ENCODE results near the gene SNX33. TPM values are rescaled to one million over a fixed set of nuclear protein-coding genes. Genes with fewer than 3 reads are reported as not detected.
"Not testable (repeated sequence)": the region's sequence is repeated elsewhere in the genome, so short reads cannot be mapped to it uniquely, and the experiment has no call there.

SNX33 gene
- total RNA-seq, 2 experiments from 2014 or later, result 0.60 to 0.79 TPM

- DNase-seq, result no peak
- Mint-ChIP-seq H3K27me3 (no peaks in the 10 kb centered on the region), H3K36me3 (ENCODE audit: low read depth) (no peaks in the 10 kb centered on the region), H3K4me1 (no peaks in the 10 kb centered on the region), H3K4me3 (no peak overlapping the region), H3K9me3 (no peaks in the 10 kb centered on the region), H3K27ac (no peak overlapping the region)
- ChIA-PET CTCF (interaction anchor here (1.1 to 1.3 kb wide), 2 partner anchors 7 to 32 kb away, joined by 3 read pairs; no protein-coding TSS in a partner anchor), POLR2A (no interaction called here)
Measured at GRCh38 chr15:75673426-75674235, 25.9 kb downstream of the SNX33 start.

- Mint-ChIP-seq H3K27me3 (no peaks in the 10 kb centered on the region), H3K4me3 (no peak overlapping the region), H3K9me3 (no peaks in the 10 kb centered on the region), H3K36me3 (ENCODE audit: low read depth) (no peaks in the 10 kb centered on the region), H3K4me1 (no peaks in the 10 kb centered on the region), H3K27ac (no peak overlapping the region)
- POLR2A ChIA-PET, result no interaction called here
- DNase-seq, result no peak
- CTCF ChIA-PET, result interaction anchor here (0.8 kb wide), 1 partner anchor 141 kb away, joined by 3 read pairs; no protein-coding TSS in a partner anchor
Measured at GRCh38 chr15:75674366-75674765, 26.7 kb downstream of the SNX33 start.

- Mint-ChIP-seq H3K4me3 (no peak overlapping the region), H3K27ac (no peak overlapping the region), H3K9me3 (no peaks in the 10 kb centered on the region), H3K4me1 (no peaks in the 10 kb centered on the region), H3K27me3 (no peaks in the 10 kb centered on the region), H3K36me3 (ENCODE audit: low read depth) (no peaks in the 10 kb centered on the region)
- POLR2A ChIA-PET, result no interaction called here
- CTCF ChIA-PET, result interaction anchor here (1.2 kb wide), 1 partner anchor 11 kb away, joined by 3 read pairs; no protein-coding TSS in a partner anchor
- DNase-seq, result no peak
Measured at GRCh38 chr15:75675579-75676404, 28.1 kb downstream of the SNX33 start.

GRCh38 chr15:75676688-75677464 lies 29.2 kb downstream of the SNX33 start:
- no peaks in the 10 kb centered on the region for H3K9me3 Mint-ChIP-seq
- no peaks in the 10 kb centered on the region for H3K36me3 Mint-ChIP-seq (ENCODE audit: low read depth)
- DNase-seq, result no peak
- ChIA-PET CTCF (interaction anchor here (1.2 kb wide), 1 partner anchor 10 kb away, joined by 3 read pairs; no protein-coding TSS in a partner anchor), POLR2A (no interaction called here)
- H3K27ac Mint-ChIP-seq, result no peak overlapping the region
- H3K4me3 Mint-ChIP-seq, result no peak overlapping the region
- H3K27me3 Mint-ChIP-seq, result no peaks in the 10 kb centered on the region
- H3K4me1 Mint-ChIP-seq, result no peaks in the 10 kb centered on the region

- ChIA-PET POLR2A (no interaction called here), CTCF (interaction anchor here (0.8 to 2.5 kb wide), 2 partner anchors 44 to 310 kb away, joined by 3 to 6 read pairs; partner anchors contain the start of gene MAN2C1)
- H3K36me3 Mint-ChIP-seq (ENCODE audit: low read depth), result no peaks in the 10 kb centered on the region
- no peaks in the 10 kb centered on the region for H3K4me1 Mint-ChIP-seq
- H3K4me3 Mint-ChIP-seq, result no peak overlapping the region
- DNase-seq, result no peak
- no peak overlapping the region for H3K27ac Mint-ChIP-seq
- H3K9me3 Mint-ChIP-seq, result no peaks in the 10 kb centered on the region
- H3K27me3 Mint-ChIP-seq, result no peaks in the 10 kb centered on the region
Measured at GRCh38 chr15:75677465-75678323, 30.0 kb downstream of the SNX33 start.

- POLR2A ChIA-PET; H3K4me3 Mint-ChIP-seq; H3K27me3 Mint-ChIP-seq; H3K9me3 Mint-ChIP-seq; H3K36me3 Mint-ChIP-seq (ENCODE audit: low read depth); H3K27ac Mint-ChIP-seq; H3K4me1 Mint-ChIP-seq; DNase-seq: not testable (repeated sequence)
- CTCF ChIA-PET, result interaction anchor here (0.8 to 2.5 kb wide), 2 partner anchors 44 to 310 kb away, joined by 3 to 6 read pairs; partner anchors contain the start of gene MAN2C1
Measured at GRCh38 chr15:75678324-75678690, 30.6 kb downstream of the SNX33 start.

- H3K27me3 Mint-ChIP-seq, result no peaks in the 10 kb centered on the region
- ChIA-PET CTCF (interaction anchor here (0.6 to 2.5 kb wide), 3 partner anchors 7 to 338 kb away, joined by 3 to 6 read pairs (median 3); partner anchors contain the start of gene MAN2C1), POLR2A (no interaction called here)
- H3K36me3 Mint-ChIP-seq (ENCODE audit: low read depth), result no peaks in the 10 kb centered on the region
- no peak overlapping the region for H3K27ac Mint-ChIP-seq
- H3K4me1 Mint-ChIP-seq, result no peaks in the 10 kb centered on the region
- no peak for DNase-seq
- no peaks in the 10 kb centered on the region for H3K9me3 Mint-ChIP-seq
- H3K4me3 Mint-ChIP-seq, result no peak overlapping the region
Measured at GRCh38 chr15:75680007-75680789, 32.5 kb downstream of the SNX33 start.

- no peaks in the 10 kb centered on the region for H3K4me1 Mint-ChIP-seq
- POLR2A ChIA-PET, result no interaction called here
- CTCF ChIA-PET, result interaction anchor here (1.1 to 2.1 kb wide), 3 partner anchors 21 to 314 kb away, joined by 3 to 8 read pairs (median 5); partner anchors contain the start of gene MAN2C1
- H3K36me3 Mint-ChIP-seq (ENCODE audit: low read depth), result no peaks in the 10 kb centered on the region
- no peak overlapping the region for H3K4me3 Mint-ChIP-seq
- no peak overlapping the region for H3K27ac Mint-ChIP-seq
- H3K9me3 Mint-ChIP-seq, result no peaks in the 10 kb centered on the region
- DNase-seq, result no peak
- no peaks in the 10 kb centered on the region for H3K27me3 Mint-ChIP-seq
Measured at GRCh38 chr15:75682181-75683135, 34.7 kb downstream of the SNX33 start.

- POLR2A ChIA-PET; H3K27ac Mint-ChIP-seq; H3K4me1 Mint-ChIP-seq; H3K9me3 Mint-ChIP-seq; H3K36me3 Mint-ChIP-seq (ENCODE audit: low read depth); H3K4me3 Mint-ChIP-seq; H3K27me3 Mint-ChIP-seq: not testable (repeated sequence)
- CTCF ChIA-PET, result interaction anchor here (1.0 kb wide), 1 partner anchor 314 kb away, joined by 3 read pairs; no protein-coding TSS in a partner anchor
- DNase-seq, result peak; percentile 71
Measured at GRCh38 chr15:75683646-75684312, 36.1 kb downstream of the SNX33 start.

- Mint-ChIP-seq H3K4me3 (no peak overlapping the region), H3K36me3 (ENCODE audit: low read depth) (no peaks in the 10 kb centered on the region), H3K4me1 (no peaks in the 10 kb centered on the region), H3K9me3 (no peaks in the 10 kb centered on the region), H3K27me3 (no peaks in the 10 kb centered on the region), H3K27ac (no peak overlapping the region)
- ChIA-PET POLR2A (interaction anchor here (0.6 kb wide), 1 partner anchor 266 kb away, joined by 6 read pairs; no protein-coding TSS in a partner anchor), CTCF (interaction anchor here (1.1 kb wide), 1 partner anchor 21 kb away, joined by 3 read pairs; no protein-coding TSS in a partner anchor)
- no peak for DNase-seq
Measured at GRCh38 chr15:75684648-75685047, 36.9 kb downstream of the SNX33 start.
